Measurements from ENCODE around the gene IGF2. TPM values are rescaled to one million over a fixed set of nuclear protein-coding genes. Genes with fewer than 3 reads are reported as not detected.

Gene IGF2
- polyA plus RNA-seq, 1 donor from 2014 or later: not detected

- Histone ChIP-seq H3K27ac (ENCODE audit: low read length) (no peak overlapping the region), H3K27me3 (ENCODE audit: insufficient read depth, low read depth, low read length) (no peaks in the 10 kb centered on the region), H3K4me2 (ENCODE audit: low read length) (no peak overlapping the region)
Measured at GRCh38 chr11:2097998-2098690, 41.0 kb downstream of the IGF2 start.

DNA sequence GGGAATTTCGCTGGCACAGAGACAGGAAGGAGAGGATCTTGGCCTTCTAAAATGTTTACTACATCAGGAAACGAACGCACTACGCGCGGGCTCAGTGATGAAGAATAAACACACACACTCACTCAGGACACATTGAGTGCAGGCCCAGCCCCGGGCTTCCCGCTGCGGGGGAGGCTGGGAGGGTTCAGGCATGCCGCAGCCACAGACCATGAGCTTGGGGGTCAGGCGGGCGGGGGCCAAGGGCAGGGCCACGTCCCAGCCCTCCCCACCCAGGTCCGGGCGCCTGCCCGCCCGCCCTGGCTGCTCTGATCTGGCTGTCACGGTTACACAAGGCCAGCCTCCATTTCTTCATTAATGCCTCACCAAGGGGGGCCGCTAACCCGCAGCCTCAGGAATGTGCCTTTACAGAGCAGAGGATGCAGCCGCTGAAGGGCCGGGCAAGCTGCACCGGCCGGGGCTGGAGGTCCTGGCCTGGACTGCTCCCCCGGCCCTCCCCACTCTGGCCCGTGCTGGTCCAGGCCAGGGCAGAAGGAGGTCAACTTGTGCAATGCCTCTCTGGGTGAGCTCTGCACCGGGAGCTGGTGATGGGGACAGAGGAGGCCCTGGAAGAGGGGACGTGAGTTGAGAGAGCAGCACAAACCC, 41.7 kb downstream of the IGF2 start:
- Histone ChIP-seq H3K9me2 (ENCODE audit: insufficient read depth, low read length) (no peaks in the 10 kb centered on the region), H3K9me3 (ENCODE audit: low read length) (no peaks in the 10 kb centered on the region), H3F3A (ENCODE audit: insufficient read depth, low read length, poor library complexity, severe bottlenecking) (no peaks in the 10 kb centered on the region), H3K27ac (ENCODE audit: low read length) (no peak overlapping the region), H3K4me2 (ENCODE audit: low read length) (no peak overlapping the region), H3K36me3 (ENCODE audit: insufficient read depth, low read length) (no peaks in the 10 kb centered on the region), H4K20me1 (ENCODE audit: insufficient read depth) (no peaks in the 10 kb centered on the region), H3K27me3 (ENCODE audit: insufficient read depth, low read depth, low read length) (no peaks in the 10 kb centered on the region), H3K79me2 (replicated peaks; ENCODE audit: insufficient read depth, low read length) (no peaks in the 10 kb centered on the region), H3K4me3 (ENCODE audit: low read length) (no peak overlapping the region), H3K9ac (ENCODE audit: low read length) (no peak overlapping the region), H2AFZ (ENCODE audit: low read depth, low read length) (no peak overlapping the region)
- TF ChIP-seq CTCF (IDR thresholded peaks at IDR 0.05; ENCODE audit: poor library complexity, severe bottlenecking) (no peak), SMC3 (conservative IDR thresholded peaks at IDR 0.05; ENCODE audit: poor library complexity) (no peak), RAD21 (conservative IDR thresholded peaks at IDR 0.05) (no peak), TAF1 (IDR thresholded peaks at IDR 0.05; ENCODE audit: low read depth) (no peak), MXI1 (conservative IDR thresholded peaks at IDR 0.05; ENCODE audit: poor library complexity, severe bottlenecking) (no peak), POLR2AphosphoS5 (IDR thresholded peaks at IDR 0.05) (no peak), EZH2 (IDR thresholded peaks at IDR 0.05; ENCODE audit: borderline replicate concordance, insufficient read depth, low read length, poor library complexity, severe bottlenecking) (no peak), EP300 (conservative IDR thresholded peaks at IDR 0.05; ENCODE audit: poor library complexity, severe bottlenecking) (no peak)

More at GRCh38 chr11:2097998-2098690, 41.0 kb downstream of the IGF2 start:
- H3K9me3 ChIP-seq (ENCODE audit: low read length): no peaks in the 10 kb centered on the region
- H2AFZ ChIP-seq (ENCODE audit: low read depth, low read length): no peak overlapping the region
- H3K79me2 ChIP-seq (replicated peaks; ENCODE audit: insufficient read depth, low read length): no peaks in the 10 kb centered on the region
- no peaks in the 10 kb centered on the region for H3F3A ChIP-seq (ENCODE audit: insufficient read depth, low read length, poor library complexity, severe bottlenecking)
- TF ChIP-seq EZH2 (IDR thresholded peaks at IDR 0.05; ENCODE audit: borderline replicate concordance, insufficient read depth, low read length, poor library complexity, severe bottlenecking) (no peak), REST (IDR thresholded peaks at IDR 0.05; ENCODE audit: borderline replicate concordance) (no peak), EP300 (conservative IDR thresholded peaks at IDR 0.05; ENCODE audit: poor library complexity, severe bottlenecking) (no peak), TAF1 (IDR thresholded peaks at IDR 0.05; ENCODE audit: low read depth) (no peak), CTCF (IDR thresholded peaks at IDR 0.05; ENCODE audit: poor library complexity, severe bottlenecking) (no peak), MXI1 (conservative IDR thresholded peaks at IDR 0.05; ENCODE audit: poor library complexity, severe bottlenecking) (no peak), POLR2AphosphoS5 (IDR thresholded peaks at IDR 0.05) (no peak)
- H3K9me2 ChIP-seq (ENCODE audit: insufficient read depth, low read length): no peaks in the 10 kb centered on the region
- H3K4me3 ChIP-seq (ENCODE audit: low read length): no peak overlapping the region
- H3K36me3 ChIP-seq (ENCODE audit: insufficient read depth, low read length): no peaks in the 10 kb centered on the region
- no peak overlapping the region for H3K9ac ChIP-seq (ENCODE audit: low read length)
- no peaks in the 10 kb centered on the region for H4K20me1 ChIP-seq (ENCODE audit: insufficient read depth)
